RPMI8226 (cell line): ENCODE results near the gene MPDZ.

Experiments used
- DNase-seq: peaks from one replicate; pipeline ENCODE4 v3.0.0-alpha.2; 2015

Gene MPDZ

GRCh38 chr9:13070612-13071595 is 208.6 kb downstream of the MPDZ start:
- DNase-seq: no peak

GRCh38 chr9:13069498-13069897 is 210.0 kb downstream of the MPDZ start:
- no peak for DNase-seq

GRCh38 chr9:13064676-13065075 is 214.8 kb downstream of the MPDZ start:
- no peak for DNase-seq

GRCh38 chr9:13063880-13064459 is 215.5 kb downstream of the MPDZ start:
- no peak for DNase-seq

GRCh38 chr9:13061390-13061789 is 218.1 kb downstream of the MPDZ start:
- DNase-seq: no peak
